ENCODE measurements around the gene OR52D1. TPM values are rescaled to one million over a fixed set of nuclear protein-coding genes. Genes with fewer than 3 reads are reported as not detected.
A peak's percentile ranks its signal among the peaks of the same experiment; 100 is the strongest.

The OR52D1 gene
- total and polyA plus RNA-seq, 9 of the 15 experiments (the other 6 are each of a cell fraction or from before 2014, with no cell fraction given), result 0.14 to 1.3 (median 0.97) TPM; not detected in 6

DNA sequence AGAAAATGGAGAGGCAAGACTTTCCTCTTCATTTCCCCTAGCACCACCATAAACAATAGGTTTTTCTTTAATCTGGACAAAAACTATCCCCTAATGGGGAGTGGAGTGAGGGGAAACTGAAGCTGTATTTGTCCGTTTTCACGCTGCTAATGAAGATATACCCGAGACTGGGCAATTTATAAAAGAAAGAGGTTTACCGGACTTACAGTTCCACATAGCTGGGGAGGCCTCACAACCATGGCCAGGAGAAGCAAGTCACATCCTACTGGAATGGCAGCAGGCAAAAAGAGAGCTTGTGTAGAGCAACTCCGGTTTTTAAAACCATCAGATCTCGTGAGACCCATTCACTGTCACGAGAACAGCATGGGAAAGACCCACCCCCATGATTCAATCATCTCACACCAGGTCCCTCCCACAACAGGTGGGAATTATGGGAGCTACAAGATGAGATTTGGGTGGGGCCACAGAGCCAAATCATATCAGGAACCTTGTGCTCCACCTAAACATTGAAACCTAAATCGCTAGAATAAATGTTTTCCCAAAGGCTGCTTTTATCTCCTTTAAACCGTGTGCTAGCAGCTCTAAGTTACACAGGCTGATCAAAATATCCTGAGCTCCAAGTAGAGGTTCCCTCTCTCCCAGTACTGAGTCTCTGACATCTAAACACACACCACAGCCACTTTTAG is 17.0 kb downstream of the OR52D1 start (continued):
- TF ChIP-seq, protein P1, sequence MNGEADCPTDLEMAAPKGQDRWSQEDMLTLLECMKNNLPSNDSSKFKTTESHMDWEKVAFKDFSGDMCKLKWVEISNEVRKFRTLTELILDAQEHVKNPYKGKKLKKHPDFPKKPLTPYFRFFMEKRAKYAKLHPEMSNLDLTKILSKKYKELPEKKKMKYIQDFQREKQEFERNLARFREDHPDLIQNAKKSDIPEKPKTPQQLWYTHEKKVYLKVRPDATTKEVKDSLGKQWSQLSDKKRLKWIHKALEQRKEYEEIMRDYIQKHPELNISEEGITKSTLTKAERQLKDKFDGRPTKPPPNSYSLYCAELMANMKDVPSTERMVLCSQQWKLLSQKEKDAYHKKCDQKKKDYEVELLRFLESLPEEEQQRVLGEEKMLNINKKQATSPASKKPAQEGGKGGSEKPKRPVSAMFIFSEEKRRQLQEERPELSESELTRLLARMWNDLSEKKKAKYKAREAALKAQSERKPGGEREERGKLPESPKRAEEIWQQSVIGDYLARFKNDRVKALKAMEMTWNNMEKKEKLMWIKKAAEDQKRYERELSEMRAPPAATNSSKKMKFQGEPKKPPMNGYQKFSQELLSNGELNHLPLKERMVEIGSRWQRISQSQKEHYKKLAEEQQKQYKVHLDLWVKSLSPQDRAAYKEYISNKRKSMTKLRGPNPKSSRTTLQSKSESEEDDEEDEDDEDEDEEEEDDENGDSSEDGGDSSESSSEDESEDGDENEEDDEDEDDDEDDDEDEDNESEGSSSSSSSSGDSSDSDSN (IDR thresholded peaks at IDR 0.05; ENCODE audit: borderline replicate concordance in 1 of 2, low read depth in 2 of 2, low read length in 2 of 2), result no peak
- TF ChIP-seq GATA2 (CRISPR knock-in tag; IDR thresholded peaks at IDR 0.05) (no peak), NR1H2 (CRISPR knock-in tag; IDR thresholded peaks at IDR 0.05) (no peak), HNRNPL (IDR thresholded peaks at IDR 0.05; ENCODE audit: low read depth, low read length) (no peak), STAT5B (CRISPR knock-in tag; IDR thresholded peaks at IDR 0.05) (no peak), ZNF431 (CRISPR knock-in tag; IDR thresholded peaks at IDR 0.05) (no peak), HDAC3 (IDR thresholded peaks at IDR 0.05; ENCODE audit: borderline replicate concordance, partially characterized antibody) (peak; percentile 75), MXI1 (IDR thresholded peaks at IDR 0.05; ENCODE audit: low read depth, low read length) (no peak; the same call in 1 of the 2 replicates), TAF7 (tag; IDR thresholded peaks at IDR 0.05) (peak; percentile 90), FOXJ2 (tag; IDR thresholded peaks at IDR 0.05) (0 out of 2 replicates have a peak, but pooled peaks have one; percentile 29), ZNF584 (CRISPR knock-in tag; IDR thresholded peaks at IDR 0.05; ENCODE audit: low read depth) (no peak), TEAD2 (tag; IDR thresholded peaks at IDR 0.05) (no peak), DMBX1 (CRISPR knock-in tag; IDR thresholded peaks at IDR 0.05; ENCODE audit: borderline replicate concordance) (no peak), POLR2G (IDR thresholded peaks at IDR 0.05; ENCODE audit: low read depth, low read length) (peak; percentile 80), FIP1L1 (IDR thresholded peaks at IDR 0.05; ENCODE audit: low read depth, low read length, poor library complexity, severe bottlenecking) (no peak), CHD4 (IDR thresholded peaks at IDR 0.05; ENCODE audit: insufficient read depth, insufficient replicate concordance, low read depth, low read length, poor library complexity, severe bottlenecking) (no peak)
- TF ChIP-seq, protein P2, sequence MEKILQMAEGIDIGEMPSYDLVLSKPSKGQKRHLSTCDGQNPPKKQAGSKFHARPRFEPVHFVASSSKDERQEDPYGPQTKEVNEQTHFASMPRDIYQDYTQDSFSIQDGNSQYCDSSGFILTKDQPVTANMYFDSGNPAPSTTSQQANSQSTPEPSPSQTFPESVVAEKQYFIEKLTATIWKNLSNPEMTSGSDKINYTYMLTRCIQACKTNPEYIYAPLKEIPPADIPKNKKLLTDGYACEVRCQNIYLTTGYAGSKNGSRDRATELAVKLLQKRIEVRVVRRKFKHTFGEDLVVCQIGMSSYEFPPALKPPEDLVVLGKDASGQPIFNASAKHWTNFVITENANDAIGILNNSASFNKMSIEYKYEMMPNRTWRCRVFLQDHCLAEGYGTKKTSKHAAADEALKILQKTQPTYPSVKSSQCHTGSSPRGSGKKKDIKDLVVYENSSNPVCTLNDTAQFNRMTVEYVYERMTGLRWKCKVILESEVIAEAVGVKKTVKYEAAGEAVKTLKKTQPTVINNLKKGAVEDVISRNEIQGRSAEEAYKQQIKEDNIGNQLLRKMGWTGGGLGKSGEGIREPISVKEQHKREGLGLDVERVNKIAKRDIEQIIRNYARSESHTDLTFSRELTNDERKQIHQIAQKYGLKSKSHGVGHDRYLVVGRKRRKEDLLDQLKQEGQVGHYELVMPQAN (IDR thresholded peaks at IDR 0.05; ENCODE audit: borderline replicate concordance), result peak; percentile 20; the same call in 1 of the 2 replicates
- TF ChIP-seq, protein P3, sequence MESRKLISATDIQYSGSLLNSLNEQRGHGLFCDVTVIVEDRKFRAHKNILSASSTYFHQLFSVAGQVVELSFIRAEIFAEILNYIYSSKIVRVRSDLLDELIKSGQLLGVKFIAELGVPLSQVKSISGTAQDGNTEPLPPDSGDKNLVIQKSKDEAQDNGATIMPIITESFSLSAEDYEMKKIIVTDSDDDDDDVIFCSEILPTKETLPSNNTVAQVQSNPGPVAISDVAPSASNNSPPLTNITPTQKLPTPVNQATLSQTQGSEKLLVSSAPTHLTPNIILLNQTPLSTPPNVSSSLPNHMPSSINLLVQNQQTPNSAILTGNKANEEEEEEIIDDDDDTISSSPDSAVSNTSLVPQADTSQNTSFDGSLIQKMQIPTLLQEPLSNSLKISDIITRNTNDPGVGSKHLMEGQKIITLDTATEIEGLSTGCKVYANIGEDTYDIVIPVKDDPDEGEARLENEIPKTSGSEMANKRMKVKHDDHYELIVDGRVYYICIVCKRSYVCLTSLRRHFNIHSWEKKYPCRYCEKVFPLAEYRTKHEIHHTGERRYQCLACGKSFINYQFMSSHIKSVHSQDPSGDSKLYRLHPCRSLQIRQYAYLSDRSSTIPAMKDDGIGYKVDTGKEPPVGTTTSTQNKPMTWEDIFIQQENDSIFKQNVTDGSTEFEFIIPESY (CRISPR knock-in tag; IDR thresholded peaks at IDR 0.05), result no peak; the same call in 1 of the 2 replicates
- TF ChIP-seq, protein P4, sequence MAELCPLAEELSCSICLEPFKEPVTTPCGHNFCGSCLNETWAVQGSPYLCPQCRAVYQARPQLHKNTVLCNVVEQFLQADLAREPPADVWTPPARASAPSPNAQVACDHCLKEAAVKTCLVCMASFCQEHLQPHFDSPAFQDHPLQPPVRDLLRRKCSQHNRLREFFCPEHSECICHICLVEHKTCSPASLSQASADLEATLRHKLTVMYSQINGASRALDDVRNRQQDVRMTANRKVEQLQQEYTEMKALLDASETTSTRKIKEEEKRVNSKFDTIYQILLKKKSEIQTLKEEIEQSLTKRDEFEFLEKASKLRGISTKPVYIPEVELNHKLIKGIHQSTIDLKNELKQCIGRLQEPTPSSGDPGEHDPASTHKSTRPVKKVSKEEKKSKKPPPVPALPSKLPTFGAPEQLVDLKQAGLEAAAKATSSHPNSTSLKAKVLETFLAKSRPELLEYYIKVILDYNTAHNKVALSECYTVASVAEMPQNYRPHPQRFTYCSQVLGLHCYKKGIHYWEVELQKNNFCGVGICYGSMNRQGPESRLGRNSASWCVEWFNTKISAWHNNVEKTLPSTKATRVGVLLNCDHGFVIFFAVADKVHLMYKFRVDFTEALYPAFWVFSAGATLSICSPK (IDR thresholded peaks at IDR 0.05; ENCODE audit: borderline replicate concordance), result no peak

Measured in K562 (cell line).